Neuronal stem cell (in vitro differentiated cells): ENCODE measurements around the gene DDX42.

ENCODE experiments used
- DNase-seq: peaks from one replicate; pipeline ENCODE4 v3.0.0-alpha.2; 2013; ENCODE audit warnings: low spot score
- H2AFZ ChIP-seq: one replicate; pipeline ENCODE4 v1.6.1; 2013; ENCODE audit warnings: mild to moderate bottlenecking, low read length, inconsistent platforms
- H2AK5ac ChIP-seq: 2 replicates; pipeline ENCODE4 v1.6.1; 2013; ENCODE audit warnings: low read depth, mild to moderate bottlenecking, inconsistent platforms, low read length, moderate library complexity, mixed read lengths
- H2BK120ac ChIP-seq: 2 replicates; pipeline ENCODE4 v1.6.1; 2013; ENCODE audit warnings: low read depth, mild to moderate bottlenecking, inconsistent platforms, low read length, moderate library complexity, mixed read lengths
- H2BK12ac ChIP-seq: one replicate; pipeline ENCODE4 v1.6.1; 2013; ENCODE audit warnings: low read length, inconsistent platforms
- H2BK15ac ChIP-seq: 2 replicates; pipeline ENCODE4 v1.6.1; 2013; ENCODE audit warnings: mild to moderate bottlenecking, low read length, inconsistent platforms, mixed read lengths
- H2BK5ac ChIP-seq: one replicate; pipeline ENCODE4 v1.6.1; 2013; ENCODE audit warnings: inconsistent platforms, mild to moderate bottlenecking, low read length, moderate library complexity
- H3K14ac ChIP-seq: one replicate; pipeline ENCODE4 v1.6.1; 2013; ENCODE audit warnings: low read length, inconsistent platforms
- H3K18ac ChIP-seq: 2 replicates; pipeline ENCODE4 v1.6.1; 2013; ENCODE audit warnings: low read length, inconsistent platforms
- H3K23ac ChIP-seq: 2 replicates; pipeline ENCODE4 v1.6.1; 2013; ENCODE audit warnings: low read depth, mild to moderate bottlenecking, mixed read lengths, low read length, inconsistent platforms; ENCODE audit not compliant: poor library complexity
- H3K27ac ChIP-seq: replicated peaks from 3 replicates; pipeline ENCODE4 v1.5.1; 2013; ENCODE audit warnings: low read length, inconsistent platforms
- H3K27me3 ChIP-seq, 3 experiments: 2 replicates each; pipeline ENCODE4 v1.6.1; 2013; ENCODE audit warnings: low read length in 3 of 3, mild to moderate bottlenecking in 2 of 3, inconsistent platforms in 1 of 3, low read depth in 1 of 3, mixed read lengths in 1 of 3, moderate library complexity in 1 of 3; ENCODE audit not compliant: control insufficient read depth in 3 of 3, insufficient read depth in 3 of 3
- H3K36me3 ChIP-seq, 2 donors: replicated peaks in 1 of 2; 2 replicates each; pipeline ENCODE4 v1.6.1; 2013; ENCODE audit warnings: low read length in 2 of 2; ENCODE audit not compliant: control insufficient read depth in 2 of 2, insufficient read depth in 2 of 2
- H3K4ac ChIP-seq: 2 replicates; pipeline ENCODE4 v1.6.1; 2013; ENCODE audit warnings: inconsistent platforms, mild to moderate bottlenecking, low read length, moderate library complexity
- H3K4me1 ChIP-seq, 2 donors: 1 replicate in 1 of 2; 2 replicates in 1 of 2; pipeline ENCODE4 v1.6.1; 2013; ENCODE audit warnings: low read length in 2 of 2, low read depth in 1 of 2; ENCODE audit not compliant: control insufficient read depth in 2 of 2, insufficient read depth in 1 of 2
- H3K4me2 ChIP-seq: one replicate; pipeline ENCODE4 v1.6.1; 2013; ENCODE audit warnings: mild to moderate bottlenecking, low read length, inconsistent platforms; ENCODE audit not compliant: insufficient read depth, poor library complexity, severe bottlenecking
- H3K4me3 ChIP-seq, 2 donors: 2 replicates each; pipeline ENCODE4 v1.5.1; 2013; ENCODE audit warnings: low read length in 2 of 2, mild to moderate bottlenecking in 2 of 2, inconsistent platforms in 1 of 2, moderate library complexity in 1 of 2
- H3K79me1 ChIP-seq: one replicate; pipeline ENCODE4 v1.6.1; 2013; ENCODE audit warnings: low read depth, mild to moderate bottlenecking, inconsistent platforms, low read length, moderate library complexity
- H3K9ac ChIP-seq: one replicate; pipeline ENCODE4 v1.6.1; 2013; ENCODE audit warnings: mild to moderate bottlenecking, low read depth, low read length, inconsistent platforms; ENCODE audit not compliant: poor library complexity
- H3K9me3 ChIP-seq, 2 donors: replicated peaks in 1 of 2; 2 replicates each; pipeline versions ENCODE3 to v1.6.1; 2013; ENCODE audit warnings: low read length in 2 of 2, mild to moderate bottlenecking in 2 of 2, inconsistent platforms in 1 of 2, low read depth in 1 of 2, mixed read lengths in 1 of 2, moderate library complexity in 1 of 2; ENCODE audit not compliant: control insufficient read depth in 2 of 2, insufficient read depth in 1 of 2
- H4K8ac ChIP-seq: one replicate; pipeline ENCODE4 v1.6.1; 2013; ENCODE audit warnings: low read depth, mild to moderate bottlenecking, inconsistent platforms, low read length, moderate library complexity
- H4K91ac ChIP-seq: one replicate; pipeline ENCODE4 v1.6.1; 2013; ENCODE audit warnings: low read length, low read depth, mild to moderate bottlenecking, inconsistent platforms; ENCODE audit not compliant: poor library complexity
- WGBS, 2 donors: extraction: QIAGEN DNeasy Blood & Tissue Kit; methylation state at CpG; one replicate each; pipeline ENCODE4 v1.1.7; 2013; ENCODE audit warnings: missing lambda C conversion rate in 2 of 2, mixed read lengths in 1 of 2; ENCODE audit not compliant: insufficient read length in 2 of 2, insufficient replicate concordance in 1 of 2; ENCODE audit errors: extremely low coverage in 2 of 2; 5-methylcytosine and 5-hydroxymethylcytosine counted together

Gene DDX42

GRCh38 chr17:63753215-63753614 lies 20.8 kb upstream of the DDX42 start:
- Histone ChIP-seq H3K27me3 (no peaks in the 10 kb centered on the region), H3K14ac (no peak overlapping the region), H3K9me3 (no peaks in the 10 kb centered on the region), H3K9ac (no peak overlapping the region), H3K23ac (no peak overlapping the region), H2BK15ac (no peak overlapping the region), H3K4ac (no peak overlapping the region), H2BK120ac (no peak overlapping the region), H2AFZ (no peak overlapping the region), H2BK12ac (no peak overlapping the region), H3K4me2 (no peak overlapping the region), H3K4me3 (no peak overlapping the region), H4K91ac (no peak overlapping the region), H3K79me1 (no peaks in the 10 kb centered on the region), H2BK5ac (no peak overlapping the region), H4K8ac (no peak overlapping the region), H3K4me1 (no peaks in the 10 kb centered on the region), H3K27ac (no peak overlapping the region), H3K18ac (no peak overlapping the region), H2AK5ac (no peak overlapping the region), H3K36me3 (peaks cover 28 to 87% of the 10 kb centered on the region in 2 donors)
- no peak for DNase-seq
- no CpG with 5 or more reads among the region's 1 CpG for WGBS, 2 donors

- Histone ChIP-seq H2AK5ac (no peak overlapping the region), H2AFZ (no peak overlapping the region), H3K4me1 (no peaks in the 10 kb centered on the region), H3K4ac (no peak overlapping the region), H3K4me2 (no peak overlapping the region), H3K9ac (no peak overlapping the region), H3K14ac (no peak overlapping the region), H3K27ac (no peak overlapping the region), H3K27me3 (no peaks in the 10 kb centered on the region), H4K91ac (no peak overlapping the region), H2BK12ac (no peak overlapping the region), H4K8ac (no peak overlapping the region), H3K36me3 (peaks cover 29 to 90% of the 10 kb centered on the region in 2 donors), H3K18ac (no peak overlapping the region), H3K4me3 (no peak overlapping the region), H3K9me3 (no peaks in the 10 kb centered on the region), H2BK5ac (no peak overlapping the region), H3K79me1 (no peaks in the 10 kb centered on the region), H2BK120ac (no peak overlapping the region), H2BK15ac (no peak overlapping the region), H3K23ac (no peak overlapping the region)
- no CpG with 5 or more reads among the region's 3 CpGs for WGBS, 2 donors
- no peak for DNase-seq
Observed at GRCh38 chr17:63754046-63754445, 19.9 kb upstream of the DDX42 start.

- H3K27me3 ChIP-seq = no peaks in the 10 kb centered on the region
- no peak overlapping the region for H2BK12ac ChIP-seq
- H2BK15ac ChIP-seq = no peak overlapping the region
- no peak overlapping the region for H3K4ac ChIP-seq
- H3K79me1 ChIP-seq = no peaks in the 10 kb centered on the region
- no peak overlapping the region for H3K4me2 ChIP-seq
- no peak overlapping the region for H2AK5ac ChIP-seq
- no peak overlapping the region for H3K9ac ChIP-seq
- 100% methylated on average over 1 of the region's 2 CpGs; no CpG with 5 or more reads in 1 of the 2 donors for WGBS, 2 donors
- H2BK120ac ChIP-seq = no peak overlapping the region
- H2AFZ ChIP-seq = no peak overlapping the region
- H3K27ac ChIP-seq = no peak overlapping the region
- H3K36me3 ChIP-seq = peaks cover 39 to 90% of the 10 kb centered on the region in 2 donors
- no peak for DNase-seq
- no peak overlapping the region for H3K4me3 ChIP-seq
- no peaks in the 10 kb centered on the region for H3K4me1 ChIP-seq
- H4K8ac ChIP-seq = no peak overlapping the region
- H3K18ac ChIP-seq = no peak overlapping the region
- H3K9me3 ChIP-seq = no peaks in the 10 kb centered on the region
- no peak overlapping the region for H3K23ac ChIP-seq
- H3K14ac ChIP-seq = no peak overlapping the region
- H2BK5ac ChIP-seq = no peak overlapping the region
- H4K91ac ChIP-seq = no peak overlapping the region
Observed at GRCh38 chr17:63758428-63758827, 15.5 kb upstream of the DDX42 start.

GRCh38 chr17:63760771-63761539 lies 13.0 kb upstream of the DDX42 start:
- no peaks in the 10 kb centered on the region for H3K27me3 ChIP-seq
- peaks cover 31 to 90% of the 10 kb centered on the region in 2 donors for H3K36me3 ChIP-seq
- H2BK12ac ChIP-seq = no peak overlapping the region
- H2AFZ ChIP-seq = no peak overlapping the region
- H4K8ac ChIP-seq = no peak overlapping the region
- DNase-seq = no peak
- no peaks in the 10 kb centered on the region for H3K4me1 ChIP-seq
- H2AK5ac ChIP-seq = no peak overlapping the region
- H3K23ac ChIP-seq = no peak overlapping the region
- H3K4me2 ChIP-seq = no peak overlapping the region
- H3K4ac ChIP-seq = no peak overlapping the region
- H3K79me1 ChIP-seq = no peaks in the 10 kb centered on the region
- no peaks in the 10 kb centered on the region for H3K9me3 ChIP-seq
- no peak overlapping the region for H3K4me3 ChIP-seq
- no peak overlapping the region for H2BK120ac ChIP-seq
- H3K14ac ChIP-seq = no peak overlapping the region
- H2BK5ac ChIP-seq = no peak overlapping the region
- H3K27ac ChIP-seq = no peak overlapping the region
- no peak overlapping the region for H4K91ac ChIP-seq
- H3K18ac ChIP-seq = no peak overlapping the region
- no CpG with 5 or more reads among the region's 10 CpGs for WGBS, 2 donors
- H3K9ac ChIP-seq = no peak overlapping the region
- no peak overlapping the region for H2BK15ac ChIP-seq
